Uterus (tissue), 2 donors: ENCODE measurements around the gene KCNQ1.

Experiments
- CTCF ChIP-seq, 4 experiments: fragments of 200-600 bp in 2 of 4; fragments of 450-650 bp in 2 of 4; sonication (generic) in 2 of 4; IDR thresholded peaks; one replicate each; pipeline ENCODE4 v1.5.1; 2016 to 2019; ENCODE audit warnings: antibody characterized with exemption in 4 of 4, mild to moderate bottlenecking in 2 of 4, moderate library complexity in 1 of 4
- POLR2A ChIP-seq, 2 donors: fragments of 450-650 bp; IDR thresholded peaks; one replicate each; pipeline ENCODE4 v1.6.1; 2016; ENCODE audit warnings: antibody characterized with exemption in 2 of 2, mild to moderate bottlenecking in 1 of 2, moderate library complexity in 1 of 2

GRCh38 chr11:2591805-2592204 is 147.0 kb downstream of the KCNQ1 start:
- TF ChIP-seq POLR2A (IDR thresholded peaks at IDR 0.05) (no peak), CTCF (IDR thresholded peaks at IDR 0.05) (no peak)
